ENCODE results near the gene SAA1. TPM values are rescaled to one million over a fixed set of nuclear protein-coding genes. Genes with fewer than 3 reads are reported as not detected.
"Not testable (repeated sequence)": the region's sequence is repeated elsewhere in the genome, so short reads cannot be mapped to it uniquely, and the experiment has no call there.

The SAA1 gene
- total RNA-seq, 4 donors from 2014 or later = 2.9 to 25.7 TPM; not detected in 2

DNA sequence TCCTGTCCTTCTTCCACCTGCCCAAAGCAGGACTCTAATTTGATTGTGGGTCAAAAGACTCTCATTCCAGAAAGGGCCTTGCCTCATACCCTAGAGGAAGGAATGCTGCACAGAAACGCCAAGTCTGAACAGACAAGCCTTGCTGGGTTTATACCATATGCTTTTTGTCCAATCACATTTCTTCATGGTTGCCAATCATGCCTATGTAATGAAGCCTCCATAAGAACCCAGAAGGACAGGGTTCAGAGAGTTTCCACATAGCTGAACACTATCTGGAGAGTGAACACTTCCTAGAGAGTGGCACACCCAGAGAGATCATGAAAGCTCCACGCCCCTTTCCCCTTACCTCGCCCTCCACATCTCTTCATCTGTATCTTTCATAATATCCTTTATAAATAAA, 12.8 kb upstream of the SAA1 start:
- intact Hi-C loops (cut with DNase I) = no loop called here
- Histone ChIP-seq H3K27ac (no peak overlapping the region), H3K4me1 (no peaks in the 10 kb centered on the region), H3K27me3 (no peaks in the 10 kb centered on the region), H3K36me3 (no peaks in the 10 kb centered on the region), H3K9me3 (no peaks in the 10 kb centered on the region), H3K4me3 (replicated peaks in 1 of 3) (no peak overlapping the region)
- no peak for DNase-seq
- 86 to 88% methylated on average over 3 of the region's 3 CpGs for WGBS, 2 donors
- TF ChIP-seq, protein P1, sequence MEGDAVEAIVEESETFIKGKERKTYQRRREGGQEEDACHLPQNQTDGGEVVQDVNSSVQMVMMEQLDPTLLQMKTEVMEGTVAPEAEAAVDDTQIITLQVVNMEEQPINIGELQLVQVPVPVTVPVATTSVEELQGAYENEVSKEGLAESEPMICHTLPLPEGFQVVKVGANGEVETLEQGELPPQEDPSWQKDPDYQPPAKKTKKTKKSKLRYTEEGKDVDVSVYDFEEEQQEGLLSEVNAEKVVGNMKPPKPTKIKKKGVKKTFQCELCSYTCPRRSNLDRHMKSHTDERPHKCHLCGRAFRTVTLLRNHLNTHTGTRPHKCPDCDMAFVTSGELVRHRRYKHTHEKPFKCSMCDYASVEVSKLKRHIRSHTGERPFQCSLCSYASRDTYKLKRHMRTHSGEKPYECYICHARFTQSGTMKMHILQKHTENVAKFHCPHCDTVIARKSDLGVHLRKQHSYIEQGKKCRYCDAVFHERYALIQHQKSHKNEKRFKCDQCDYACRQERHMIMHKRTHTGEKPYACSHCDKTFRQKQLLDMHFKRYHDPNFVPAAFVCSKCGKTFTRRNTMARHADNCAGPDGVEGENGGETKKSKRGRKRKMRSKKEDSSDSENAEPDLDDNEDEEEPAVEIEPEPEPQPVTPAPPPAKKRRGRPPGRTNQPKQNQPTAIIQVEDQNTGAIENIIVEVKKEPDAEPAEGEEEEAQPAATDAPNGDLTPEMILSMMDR (IDR thresholded peaks at IDR 0.05) = no peak
- TF ChIP-seq POLR2A (IDR thresholded peaks at IDR 0.05) = no peak

DNA sequence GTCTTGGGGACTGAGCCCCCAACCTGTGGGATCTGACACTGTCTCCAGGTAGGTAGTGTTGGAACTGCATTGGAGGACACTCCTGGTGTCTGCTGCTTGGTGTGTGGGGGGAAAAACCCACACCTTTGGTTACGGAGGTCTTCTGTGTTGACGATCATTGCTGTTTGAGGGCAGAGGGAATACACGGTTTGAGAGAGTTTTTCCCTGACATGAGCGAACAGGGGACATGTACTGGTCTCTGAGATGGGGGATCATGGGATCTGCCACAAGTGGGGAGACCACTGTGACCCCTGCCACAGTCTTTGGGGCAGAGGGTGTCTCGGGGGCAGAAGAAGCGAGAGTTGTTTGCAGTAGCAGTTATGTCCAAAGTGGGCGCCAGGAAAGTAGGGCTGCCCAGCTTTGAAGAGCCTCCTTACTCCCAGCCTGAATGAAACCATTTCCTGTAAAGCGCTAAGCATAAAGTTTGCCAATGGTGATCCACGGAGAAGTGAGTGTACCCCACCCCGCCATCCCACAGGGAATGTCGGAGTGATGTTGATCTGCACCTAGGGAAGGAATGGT, 12.2 kb upstream of the SAA1 start:
- Histone ChIP-seq H3K9me3 (no peaks in the 10 kb centered on the region), H3K27ac (no peak overlapping the region), H3K27me3 (no peaks in the 10 kb centered on the region), H3K36me3 (no peaks in the 10 kb centered on the region), H3K4me1 (no peaks in the 10 kb centered on the region), H3K4me3 (replicated peaks in 1 of 3) (no peak overlapping the region)
- WGBS, 2 donors = 72 to 88% methylated on average over 11 of the region's 11 CpGs
- intact Hi-C loops (cut with DNase I) = no loop called here
- TF ChIP-seq, protein P1 (IDR thresholded peaks at IDR 0.05) = no peak
- TF ChIP-seq POLR2A (IDR thresholded peaks at IDR 0.05) = no peak
- no peak for DNase-seq

DNA sequence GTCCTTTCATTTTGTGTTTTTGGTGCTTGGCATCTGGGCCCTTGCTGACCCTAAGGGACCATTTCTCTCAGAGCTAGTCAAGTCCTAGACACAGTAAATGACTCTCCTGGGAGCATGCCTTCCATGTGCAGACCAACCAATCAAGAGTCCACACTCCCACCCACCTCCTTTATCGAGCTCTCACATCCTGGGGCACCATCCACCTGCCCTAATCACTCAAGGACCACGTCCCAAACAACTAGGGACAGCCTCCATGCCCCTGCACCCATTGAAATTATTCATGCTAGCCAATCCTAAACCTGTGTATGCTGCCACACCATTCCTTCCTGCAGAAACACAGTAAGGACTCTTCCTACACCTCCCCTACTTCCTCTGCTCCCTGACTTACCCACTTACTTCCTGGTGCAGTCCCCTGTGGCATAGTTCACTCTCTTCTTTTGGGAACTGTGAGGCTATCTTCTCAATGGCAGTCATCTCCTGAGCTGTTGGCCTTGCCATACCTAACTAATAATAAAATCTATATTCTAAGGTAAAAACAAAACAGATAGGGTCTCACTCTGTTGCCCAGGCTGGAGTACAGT, 11.2 kb upstream of the SAA1 start:
- intact Hi-C loops (cut with DNase I) = no loop called here
- TF ChIP-seq, protein P1 (IDR thresholded peaks at IDR 0.05) = no peak
- TF ChIP-seq POLR2A (IDR thresholded peaks at IDR 0.05) = no peak
- H3K27ac ChIP-seq = no peak overlapping the region
- no peaks in the 10 kb centered on the region for H3K27me3 ChIP-seq
- H3K4me1 ChIP-seq = no peaks in the 10 kb centered on the region
- no peaks in the 10 kb centered on the region for H3K36me3 ChIP-seq
- no peak overlapping the region for H3K4me3 ChIP-seq (replicated peaks in 1 of 3)
- no peak for DNase-seq
- 78% methylated on average over 2 of the region's 2 CpGs for WGBS, 2 donors
- no peaks in the 10 kb centered on the region for H3K9me3 ChIP-seq

DNA sequence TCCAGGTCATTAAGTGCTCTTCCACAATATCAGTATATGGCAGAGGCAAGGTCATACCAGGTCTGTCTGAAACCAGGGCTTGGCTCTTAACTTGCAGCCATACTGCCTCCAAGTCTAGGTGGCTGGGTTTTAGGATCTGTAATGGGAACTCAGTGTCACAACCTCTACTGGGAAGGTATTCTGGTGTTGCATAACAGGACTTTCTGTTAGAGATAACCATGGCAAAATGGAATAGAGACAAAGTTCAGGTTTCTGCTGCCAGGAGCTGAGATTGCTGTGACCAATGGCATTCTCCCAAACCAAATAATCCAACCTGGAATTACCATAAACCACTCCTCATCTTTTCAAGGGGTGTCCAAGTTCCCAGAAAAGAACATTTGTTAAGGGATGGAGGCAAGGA, 6.8 kb upstream of the SAA1 start:
- no peaks in the 10 kb centered on the region for H3K27me3 ChIP-seq
- H3K36me3 ChIP-seq = no peaks in the 10 kb centered on the region
- intact Hi-C loops (cut with DNase I) = no loop called here
- TF ChIP-seq, protein P1 (IDR thresholded peaks at IDR 0.05) = no peak
- no peak for TF ChIP-seq POLR2A (IDR thresholded peaks at IDR 0.05)
- no peak overlapping the region for H3K27ac ChIP-seq
- H3K4me1 ChIP-seq = no peaks in the 10 kb centered on the region
- DNase-seq = no peak
- no peak overlapping the region for H3K4me3 ChIP-seq (replicated peaks in 1 of 3)
- no peaks in the 10 kb centered on the region for H3K9me3 ChIP-seq

DNA sequence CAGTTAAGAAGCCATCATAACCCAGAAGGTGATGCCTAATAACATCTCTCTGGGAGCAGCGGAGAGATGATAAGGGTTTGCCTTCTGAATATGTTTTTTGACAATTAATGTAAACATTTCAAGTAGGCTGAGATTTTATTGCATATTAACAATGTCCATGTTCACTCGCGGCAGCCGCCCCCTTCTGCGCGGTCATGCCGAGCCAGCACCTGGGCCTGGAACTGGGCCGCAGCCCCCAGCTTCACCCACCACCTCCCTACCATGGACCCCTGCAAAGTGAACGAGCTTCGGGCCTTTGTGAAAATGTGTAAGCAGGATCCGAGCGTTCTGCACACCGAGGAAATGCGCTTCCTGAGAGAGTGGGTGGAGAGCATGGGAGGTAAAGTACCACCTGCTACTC, 4.3 kb upstream of the SAA1 start:
- Histone ChIP-seq H3K9me3 (no peaks in the 10 kb centered on the region), H3K4me3 (replicated peaks in 1 of 3) (no peak overlapping the region), H3K4me1 (no peaks in the 10 kb centered on the region), H3K27ac (no peak overlapping the region), H3K36me3 (no peaks in the 10 kb centered on the region), H3K27me3 (no peaks in the 10 kb centered on the region)
- intact Hi-C loops (cut with DNase I) = no loop called here
- TF ChIP-seq, protein P1 (IDR thresholded peaks at IDR 0.05) = no peak
- no peak for TF ChIP-seq POLR2A (IDR thresholded peaks at IDR 0.05)
- 96% methylated on average over 14 of the region's 14 CpGs for WGBS, 2 donors
- DNase-seq = no peak

DNA sequence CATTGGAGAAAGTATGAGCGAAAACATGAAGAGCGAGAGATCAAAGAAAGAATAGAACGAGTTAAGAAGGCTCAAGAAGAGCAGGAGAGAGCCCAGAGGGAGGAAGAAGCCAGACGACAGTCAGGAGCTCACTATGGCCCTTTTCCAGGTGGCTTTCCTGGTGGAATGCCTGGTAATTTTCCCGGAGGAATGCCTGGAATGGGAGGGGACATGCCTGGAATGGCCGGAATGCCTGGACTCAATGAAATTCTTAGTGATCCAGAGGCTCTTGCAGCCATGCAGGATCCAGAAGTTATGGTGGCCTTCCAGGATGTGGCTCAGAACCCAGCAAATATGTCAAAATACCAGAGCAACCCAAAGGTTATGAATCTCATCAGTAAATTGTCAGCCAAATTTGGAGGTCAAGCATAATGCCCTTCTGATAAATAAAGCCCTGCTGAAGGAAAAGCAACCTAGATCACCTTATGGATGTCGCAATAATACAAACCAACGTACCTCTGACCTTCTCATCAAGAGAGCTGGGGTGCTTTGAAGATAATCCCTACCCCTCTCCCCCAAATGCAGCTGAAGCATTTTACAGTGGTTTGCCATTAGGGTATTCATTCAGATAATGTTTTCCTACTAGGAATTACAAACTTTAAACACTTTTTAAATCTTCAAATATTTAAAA, 3.2 kb upstream of the SAA1 start:
- WGBS, 2 donors = 72 to 78% methylated on average over 8 of the region's 8 CpGs
- H3K4me3 ChIP-seq (replicated peaks in 1 of 3); H3K27ac ChIP-seq; intact Hi-C loops (cut with DNase I); H3K36me3 ChIP-seq; DNase-seq; H3K4me1 ChIP-seq; H3K27me3 ChIP-seq; H3K9me3 ChIP-seq: not testable (repeated sequence)
